ENCODE data around the gene ITM2C.

Gene ITM2C

GRCh38 chr2:230912724-230913123 lies 48.0 kb downstream of the ITM2C start:
- Histone ChIP-seq H3K27me3 (ENCODE audit: insufficient read depth, low read length) (peaks cover 15% of the 10 kb centered on the region; the same call in 1 of the 2 replicates), H3K4me3 (ENCODE audit: low read depth, low read length, poor library complexity, severe bottlenecking) (no peak overlapping the region), H3K4me1 (ENCODE audit: insufficient read depth, low read length, severe bottlenecking) (no peaks in the 10 kb centered on the region), H2AFZ (ENCODE audit: low read length) (no peak overlapping the region), H3K36me3 (ENCODE audit: insufficient read depth, low read length) (no peaks in the 10 kb centered on the region), H3K4me2 (ENCODE audit: low read length) (no peak overlapping the region), H3K9me2 (ENCODE audit: low read depth, low read length) (no peaks in the 10 kb centered on the region), H3K9me3 (ENCODE audit: low read length) (no peaks in the 10 kb centered on the region), H3K79me2 (ENCODE audit: insufficient read depth, low read length) (no peaks in the 10 kb centered on the region), H3F3A (ENCODE audit: insufficient read depth, low read length) (no peaks in the 10 kb centered on the region), H3K9ac (ENCODE audit: low read length) (no peak overlapping the region), H3K27ac (ENCODE audit: low read depth, low read length, poor library complexity, severe bottlenecking) (no peak overlapping the region), H4K20me1 (ENCODE audit: insufficient read depth, low read length) (no peaks in the 10 kb centered on the region)
- TF ChIP-seq EZH2 (IDR thresholded peaks at IDR 0.05; ENCODE audit: borderline replicate concordance, low read length) (no peak), CTCF (IDR thresholded peaks at IDR 0.05; ENCODE audit: low read length) (no peak)

- Histone ChIP-seq H3K27ac (ENCODE audit: low read depth, low read length, poor library complexity, severe bottlenecking) (no peak overlapping the region), H3K9me3 (ENCODE audit: low read length) (no peaks in the 10 kb centered on the region), H3K9ac (ENCODE audit: low read length) (no peak overlapping the region), H3K9me2 (ENCODE audit: low read depth, low read length) (no peaks in the 10 kb centered on the region), H3K4me3 (ENCODE audit: low read depth, low read length, poor library complexity, severe bottlenecking) (no peak overlapping the region), H3K27me3 (ENCODE audit: insufficient read depth, low read length) (peaks cover 15% of the 10 kb centered on the region; the same call in 1 of the 2 replicates), H2AFZ (ENCODE audit: low read length) (no peak overlapping the region), H3K4me2 (ENCODE audit: low read length) (no peak overlapping the region), H3K79me2 (ENCODE audit: insufficient read depth, low read length) (no peaks in the 10 kb centered on the region), H4K20me1 (ENCODE audit: insufficient read depth, low read length) (no peaks in the 10 kb centered on the region), H3F3A (ENCODE audit: insufficient read depth, low read length) (no peaks in the 10 kb centered on the region), H3K4me1 (ENCODE audit: insufficient read depth, low read length, severe bottlenecking) (no peaks in the 10 kb centered on the region), H3K36me3 (ENCODE audit: insufficient read depth, low read length) (no peaks in the 10 kb centered on the region)
- TF ChIP-seq CTCF (IDR thresholded peaks at IDR 0.05; ENCODE audit: low read length) (peak; percentile 70), EZH2 (IDR thresholded peaks at IDR 0.05; ENCODE audit: borderline replicate concordance, low read length) (no peak)
These were observed 48.8 kb downstream of the ITM2C start for GRCh38 chr2:230913406-230914143.

- Histone ChIP-seq H3K4me2 (ENCODE audit: low read length) (no peak overlapping the region), H3K9me3 (ENCODE audit: low read length) (no peaks in the 10 kb centered on the region), H3K36me3 (ENCODE audit: insufficient read depth, low read length) (no peaks in the 10 kb centered on the region), H3K9me2 (ENCODE audit: low read depth, low read length) (no peaks in the 10 kb centered on the region), H4K20me1 (ENCODE audit: insufficient read depth, low read length) (no peaks in the 10 kb centered on the region), H3K27me3 (ENCODE audit: insufficient read depth, low read length) (peaks cover 12% of the 10 kb centered on the region; the same call in 1 of the 2 replicates), H3K9ac (ENCODE audit: low read length) (no peak overlapping the region), H3K79me2 (ENCODE audit: insufficient read depth, low read length) (no peaks in the 10 kb centered on the region), H3K4me1 (ENCODE audit: insufficient read depth, low read length, severe bottlenecking) (no peaks in the 10 kb centered on the region), H2AFZ (ENCODE audit: low read length) (no peak overlapping the region), H3K27ac (ENCODE audit: low read depth, low read length, poor library complexity, severe bottlenecking) (no peak overlapping the region), H3K4me3 (ENCODE audit: low read depth, low read length, poor library complexity, severe bottlenecking) (no peak overlapping the region), H3F3A (ENCODE audit: insufficient read depth, low read length) (no peaks in the 10 kb centered on the region)
- TF ChIP-seq CTCF (IDR thresholded peaks at IDR 0.05; ENCODE audit: low read length) (no peak), EZH2 (IDR thresholded peaks at IDR 0.05; ENCODE audit: borderline replicate concordance, low read length) (no peak)
These were observed 50.1 kb downstream of the ITM2C start for GRCh38 chr2:230914886-230915285.

Data from OCI-LY1 (cell line).